Endothelial cell of umbilical vein (primary cell): ENCODE data around the gene DGKB. TPM values are rescaled to one million over a fixed set of nuclear protein-coding genes. Genes with fewer than 3 reads are reported as not detected.

Experiments used
- BruUV-seq: library from RNA; stranded (reverse); fragments of 400-500 nt; replicated peaks from 2 replicates; lab custom pipeline; 2021; lab: Mats Ljungman, UMichigan
- CTCF ChIA-PET: fragments of 300-600, 350-600 bp; sonication (Branson Sonifier 250); formaldehyde crosslinking; loops from one replicate; lab custom pipeline; 2021; ENCODE audit warnings: antibody characterized with exemption, inconsistent platforms; lab: Charles Lee
- POLR2A ChIA-PET: fragments of 300-600, 350-600 bp; sonication (Branson Sonifier 250); formaldehyde crosslinking; loops from one replicate; lab custom pipeline; 2021; ENCODE audit warnings: antibody characterized with exemption, inconsistent platforms; lab: Charles Lee
- DNase-seq: peaks from one replicate; pipeline ENCODE4 v3.0.0-alpha.2; 2011; ENCODE audit warnings: low read depth, low spot score
- FAIRE-seq: peaks from 2 replicates; lab custom pipeline; 2011; peaks lifted over from hg19 to GRCh38; lab: Jason Lieb, UNC
- H2AFZ ChIP-seq: 2 replicates; pipeline ENCODE4 v1.6.0; 2012; ENCODE audit warnings: low read depth, low read length, control low read depth, inconsistent platforms
- H3K27ac ChIP-seq: 2 replicates; pipeline ENCODE4 v1.5.1; 2011; ENCODE audit warnings: low read depth, mild to moderate bottlenecking, control low read depth, low read length, moderate library complexity; ENCODE audit not compliant: insufficient read depth
- H3K27me3 ChIP-seq, 2 experiments: 2 replicates each; pipeline versions ENCODE4 v1.6.0 to v1.6.1; 2011; ENCODE audit warnings: low read length in 2 of 2, mixed read lengths in 1 of 2; ENCODE audit not compliant: control insufficient read depth in 2 of 2, insufficient read depth in 2 of 2
- H3K36me3 ChIP-seq, 2 experiments: 2 replicates in 1 of 2; 3 replicates in 1 of 2; pipeline ENCODE4 v1.5.1; 2011; ENCODE audit warnings: low read length in 2 of 2, mild to moderate bottlenecking in 1 of 2, moderate library complexity in 1 of 2; ENCODE audit not compliant: control insufficient read depth in 2 of 2, insufficient read depth in 2 of 2; ENCODE audit errors: extremely low read depth in 1 of 2
- H3K4me1 ChIP-seq: 3 replicates; pipeline ENCODE4 v1.5.1; 2011; ENCODE audit warnings: mild to moderate bottlenecking, low read length; ENCODE audit not compliant: control insufficient read depth, insufficient read depth; ENCODE audit errors: extremely low read depth
- H3K4me2 ChIP-seq: 2 replicates; pipeline ENCODE4 v1.6.1; 2011; ENCODE audit warnings: low read length, control low read depth, mixed read lengths; ENCODE audit not compliant: insufficient read depth
- H3K4me3 ChIP-seq, 3 experiments: fragments of 200-600 bp in 1 of 3; sonication (generic), shearing (Covaris generic) in 1 of 3; replicated peaks in 1 of 3; 2 replicates each; pipeline ENCODE4 v1.5.1; 2011 to 2016; ENCODE audit warnings: control low read depth in 3 of 3, low read length in 3 of 3, mild to moderate bottlenecking in 2 of 3, inconsistent platforms in 1 of 3, low read depth in 1 of 3, moderate library complexity in 1 of 3; ENCODE audit not compliant: insufficient read depth in 1 of 3
- H3K79me2 ChIP-seq: 2 replicates; pipeline ENCODE4 v1.6.0; 2012; ENCODE audit warnings: low read length, inconsistent platforms; ENCODE audit not compliant: control insufficient read depth, insufficient read depth
- H3K9ac ChIP-seq: replicated peaks from 2 replicates; pipeline ENCODE3; 2011; ENCODE audit warnings: low read length, control low read depth; ENCODE audit not compliant: insufficient read depth; ENCODE audit errors: extremely low read depth
- H3K9me1 ChIP-seq: replicated peaks from 3 replicates; pipeline ENCODE4 v1.6.0; 2011; ENCODE audit warnings: mild to moderate bottlenecking, low read length; ENCODE audit not compliant: control insufficient read depth, insufficient read depth; ENCODE audit errors: extremely low read depth
- H3K9me3 ChIP-seq: replicated peaks from 2 replicates; pipeline ENCODE4 v1.5.1; 2012; ENCODE audit warnings: low read length, inconsistent platforms; ENCODE audit not compliant: control insufficient read depth, insufficient read depth
- H4K20me1 ChIP-seq: replicated peaks from 2 replicates; pipeline ENCODE3; 2011; ENCODE audit warnings: mild to moderate bottlenecking, low read length; ENCODE audit not compliant: control insufficient read depth, insufficient read depth; ENCODE audit errors: extremely low read depth
- EZH2 ChIP-seq: IDR thresholded peaks from 2 replicates; pipeline ENCODE4 v1.6.1; 2012; ENCODE audit warnings: borderline replicate concordance, low read depth, mild to moderate bottlenecking, moderate library complexity, low read length, inconsistent platforms; ENCODE audit not compliant: severe bottlenecking
- FOS ChIP-seq: IDR thresholded peaks from 2 replicates; pipeline ENCODE4 v1.6.1; 2011; ENCODE audit warnings: mild to moderate bottlenecking, low read length, moderate library complexity, borderline replicate concordance; ENCODE audit not compliant: insufficient read depth
- GATA2 ChIP-seq: IDR thresholded peaks from 2 replicates; pipeline ENCODE4 v1.7.0; 2011; ENCODE audit warnings: low read depth, mild to moderate bottlenecking, moderate library complexity, mixed read lengths, low read length; ENCODE audit not compliant: insufficient read length, insufficient read depth
- JUN ChIP-seq: IDR thresholded peaks from 2 replicates; pipeline ENCODE4 v1.6.1; 2011; ENCODE audit warnings: borderline replicate concordance, low read depth; ENCODE audit not compliant: insufficient read length, insufficient read depth
- MAX ChIP-seq: IDR thresholded peaks from 2 replicates; pipeline ENCODE4 v1.6.1; 2011; ENCODE audit not compliant: insufficient read depth, insufficient read length
- MYC ChIP-seq: IDR thresholded peaks from one replicate; pipeline ENCODE4 v1.6.1; 2011; ENCODE audit warnings: mild to moderate bottlenecking, low read depth, low read length
- POLR2A ChIP-seq: IDR thresholded peaks from 2 replicates; pipeline ENCODE4 v1.6.1; 2012; ENCODE audit warnings: low read depth, mild to moderate bottlenecking, control low read depth, low read length
- POLR2AphosphoS5 ChIP-seq: IDR thresholded peaks from 2 replicates; pipeline ENCODE4 v1.6.1; 2012; ENCODE audit warnings: low read depth, mild to moderate bottlenecking, control low read depth, low read length, moderate library complexity; ENCODE audit not compliant: insufficient read depth
- dilution Hi-C: fragments of 300-500 bp; cut with MboI; formaldehyde crosslinking; loops from one replicate; pipeline ENCODE4 v1.15.0; 2019; ENCODE audit warnings: low sequenced_read_pairs; ENCODE audit not compliant: extremely low pct_ligation_motif_present
- intact Hi-C: fragments of 100-400 bp; cut with micrococcal nuclease; formaldehyde crosslinking; loops from one replicate; pipeline ENCODE4 v1.10.0; 2022
- polyA plus RNA-seq, 4 experiments: library from polyadenylated mRNA; depleted of rRNA in 3 of 4; stranded (reverse) in 3 of 4; unstranded in 1 of 4; fragments of >200 nt; gene quantifications; 2 replicates each; pipeline versions ENCODE4 v1.2.1 to v1.2.3, GENCODE V29; 2011 to 2012; ENCODE audit warnings: missing spikeins in 1 of 4
- total RNA-seq: library from RNA; stranded (reverse); gene quantifications from 2 replicates; pipeline ENCODE4 v1.2.3, GENCODE V29; 2021
- TF ChIP-seq, protein P1 (sequence below), 2 donors: IDR thresholded peaks; 1 replicate in 1 of 2; 2 replicates in 1 of 2; pipeline ENCODE4 v1.5.1; 2011; ENCODE audit warnings: low read length in 2 of 2, mild to moderate bottlenecking in 2 of 2, moderate library complexity in 2 of 2, control low read depth in 1 of 2, inconsistent platforms in 1 of 2, low read depth in 1 of 2; ENCODE audit not compliant: insufficient read depth in 1 of 2; ENCODE audit errors: extremely low read depth in 1 of 2

Gene DGKB
- total and polyA plus RNA-seq, 2 donors (not counting 3 experiments of a cell fraction or from before 2014, with no cell fraction given): not detected

DNA sequence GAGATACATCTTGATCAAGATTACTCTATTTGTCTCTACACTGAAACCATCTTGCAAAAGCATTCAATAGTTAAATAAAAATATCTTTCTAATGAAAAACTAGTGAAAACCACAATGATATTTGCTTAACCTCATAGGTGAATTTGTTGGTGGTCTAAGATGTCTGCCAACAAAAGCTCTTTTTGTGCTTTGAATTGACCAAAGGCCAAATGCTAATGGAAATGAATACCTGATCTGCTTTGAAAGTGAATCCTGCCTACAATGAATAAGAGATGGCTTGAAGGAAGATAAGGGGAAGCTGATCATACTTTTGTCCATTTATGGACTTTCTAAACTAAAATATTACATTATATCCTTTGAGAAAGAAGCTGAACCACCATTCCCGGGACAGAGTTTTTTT, 684.2 kb downstream of the DGKB start:
- no peak overlapping the region for H2AFZ ChIP-seq
- dilution Hi-C loops: no loop called here
- CTCF ChIA-PET: no interaction called here

More for the DNA sequence above, 684.2 kb downstream of the DGKB start:
- no peaks in the 10 kb centered on the region for H3K9me1 ChIP-seq
- intact Hi-C loops: no loop called here
- H3K9me3 ChIP-seq: no peaks in the 10 kb centered on the region
- TF ChIP-seq, protein P1, sequence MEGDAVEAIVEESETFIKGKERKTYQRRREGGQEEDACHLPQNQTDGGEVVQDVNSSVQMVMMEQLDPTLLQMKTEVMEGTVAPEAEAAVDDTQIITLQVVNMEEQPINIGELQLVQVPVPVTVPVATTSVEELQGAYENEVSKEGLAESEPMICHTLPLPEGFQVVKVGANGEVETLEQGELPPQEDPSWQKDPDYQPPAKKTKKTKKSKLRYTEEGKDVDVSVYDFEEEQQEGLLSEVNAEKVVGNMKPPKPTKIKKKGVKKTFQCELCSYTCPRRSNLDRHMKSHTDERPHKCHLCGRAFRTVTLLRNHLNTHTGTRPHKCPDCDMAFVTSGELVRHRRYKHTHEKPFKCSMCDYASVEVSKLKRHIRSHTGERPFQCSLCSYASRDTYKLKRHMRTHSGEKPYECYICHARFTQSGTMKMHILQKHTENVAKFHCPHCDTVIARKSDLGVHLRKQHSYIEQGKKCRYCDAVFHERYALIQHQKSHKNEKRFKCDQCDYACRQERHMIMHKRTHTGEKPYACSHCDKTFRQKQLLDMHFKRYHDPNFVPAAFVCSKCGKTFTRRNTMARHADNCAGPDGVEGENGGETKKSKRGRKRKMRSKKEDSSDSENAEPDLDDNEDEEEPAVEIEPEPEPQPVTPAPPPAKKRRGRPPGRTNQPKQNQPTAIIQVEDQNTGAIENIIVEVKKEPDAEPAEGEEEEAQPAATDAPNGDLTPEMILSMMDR (IDR thresholded peaks at IDR 0.05; ENCODE audit: extremely low read depth in 1 of 2, insufficient read depth in 1 of 2, low read depth in 1 of 2, low read length in 2 of 2): no peak
- no peak for TF ChIP-seq POLR2AphosphoS5
- no peak for TF ChIP-seq EZH2
- TF ChIP-seq JUN: no peak
- TF ChIP-seq MAX: no peak
- no peak for TF ChIP-seq MYC
- no peak for TF ChIP-seq GATA2
- no peak for TF ChIP-seq FOS
- no peak for TF ChIP-seq POLR2A
- no peaks in the 10 kb centered on the region for H4K20me1 ChIP-seq
- H3K36me3 ChIP-seq: no peaks in the 10 kb centered on the region
- no peaks in the 10 kb centered on the region for H3K79me2 ChIP-seq
- no peak overlapping the region for H3K4me2 ChIP-seq
- POLR2A ChIA-PET: no interaction called here
- no peaks in the 10 kb centered on the region for H3K4me1 ChIP-seq
- no TSS peak for BruUV-seq
- no peaks in the 10 kb centered on the region for H3K27me3 ChIP-seq
- H3K4me3 ChIP-seq: no peak overlapping the region
- FAIRE-seq (no peak), DNase-seq (no peak)
- no peak overlapping the region for H3K9ac ChIP-seq
- H3K27ac ChIP-seq: no peak overlapping the region
